Astrocyte of the spinal cord (primary cell): ENCODE results near the gene RALGPS1.

Source experiments
- DNase-seq: peaks from one replicate; pipeline ENCODE4 v3.0.0; 2011; ENCODE audit warnings: low read depth, low spot score
- H3K4me3 ChIP-seq: 2 replicates; pipeline ENCODE4 v1.5.1; 2011; ENCODE audit warnings: low read depth, mild to moderate bottlenecking, low read length, moderate library complexity
- in situ Hi-C: cut with HindIII; loops from 2 replicates; pipeline ENCODE4 v1.10.0; 2017; ENCODE audit warnings: low sequenced_read_pairs
- TF ChIP-seq, protein P1 (sequence below): IDR thresholded peaks from 2 replicates; pipeline ENCODE4 v1.5.1; 2012; ENCODE audit warnings: low read depth, mild to moderate bottlenecking, low read length, inconsistent platforms

RALGPS1 gene

DNA sequence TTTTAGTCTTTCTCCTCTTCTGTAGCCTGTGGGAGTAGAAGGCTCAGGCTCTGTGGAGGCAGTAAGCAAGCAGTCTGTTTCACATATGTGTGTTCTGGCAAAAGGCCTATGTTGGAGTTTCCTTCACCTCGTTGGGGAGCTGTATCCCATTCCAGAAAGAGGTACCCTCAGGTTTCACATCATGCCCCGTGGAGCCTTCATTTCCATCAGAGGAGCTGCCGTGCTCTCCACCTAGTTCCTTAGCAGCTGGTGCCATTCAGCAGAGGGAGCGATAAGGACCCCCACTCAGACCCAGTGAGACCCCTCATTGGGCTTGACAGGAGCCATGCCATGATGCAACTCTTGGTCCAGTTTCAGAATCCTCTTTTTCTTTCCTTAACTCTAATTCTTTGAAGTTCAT, 258.5 kb downstream of the RALGPS1 start:
- DNase-seq, result no peak
- in situ Hi-C loops, result no loop called here
- no peak overlapping the region for H3K4me3 ChIP-seq
- TF ChIP-seq, protein P1, sequence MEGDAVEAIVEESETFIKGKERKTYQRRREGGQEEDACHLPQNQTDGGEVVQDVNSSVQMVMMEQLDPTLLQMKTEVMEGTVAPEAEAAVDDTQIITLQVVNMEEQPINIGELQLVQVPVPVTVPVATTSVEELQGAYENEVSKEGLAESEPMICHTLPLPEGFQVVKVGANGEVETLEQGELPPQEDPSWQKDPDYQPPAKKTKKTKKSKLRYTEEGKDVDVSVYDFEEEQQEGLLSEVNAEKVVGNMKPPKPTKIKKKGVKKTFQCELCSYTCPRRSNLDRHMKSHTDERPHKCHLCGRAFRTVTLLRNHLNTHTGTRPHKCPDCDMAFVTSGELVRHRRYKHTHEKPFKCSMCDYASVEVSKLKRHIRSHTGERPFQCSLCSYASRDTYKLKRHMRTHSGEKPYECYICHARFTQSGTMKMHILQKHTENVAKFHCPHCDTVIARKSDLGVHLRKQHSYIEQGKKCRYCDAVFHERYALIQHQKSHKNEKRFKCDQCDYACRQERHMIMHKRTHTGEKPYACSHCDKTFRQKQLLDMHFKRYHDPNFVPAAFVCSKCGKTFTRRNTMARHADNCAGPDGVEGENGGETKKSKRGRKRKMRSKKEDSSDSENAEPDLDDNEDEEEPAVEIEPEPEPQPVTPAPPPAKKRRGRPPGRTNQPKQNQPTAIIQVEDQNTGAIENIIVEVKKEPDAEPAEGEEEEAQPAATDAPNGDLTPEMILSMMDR, result no peak

DNA sequence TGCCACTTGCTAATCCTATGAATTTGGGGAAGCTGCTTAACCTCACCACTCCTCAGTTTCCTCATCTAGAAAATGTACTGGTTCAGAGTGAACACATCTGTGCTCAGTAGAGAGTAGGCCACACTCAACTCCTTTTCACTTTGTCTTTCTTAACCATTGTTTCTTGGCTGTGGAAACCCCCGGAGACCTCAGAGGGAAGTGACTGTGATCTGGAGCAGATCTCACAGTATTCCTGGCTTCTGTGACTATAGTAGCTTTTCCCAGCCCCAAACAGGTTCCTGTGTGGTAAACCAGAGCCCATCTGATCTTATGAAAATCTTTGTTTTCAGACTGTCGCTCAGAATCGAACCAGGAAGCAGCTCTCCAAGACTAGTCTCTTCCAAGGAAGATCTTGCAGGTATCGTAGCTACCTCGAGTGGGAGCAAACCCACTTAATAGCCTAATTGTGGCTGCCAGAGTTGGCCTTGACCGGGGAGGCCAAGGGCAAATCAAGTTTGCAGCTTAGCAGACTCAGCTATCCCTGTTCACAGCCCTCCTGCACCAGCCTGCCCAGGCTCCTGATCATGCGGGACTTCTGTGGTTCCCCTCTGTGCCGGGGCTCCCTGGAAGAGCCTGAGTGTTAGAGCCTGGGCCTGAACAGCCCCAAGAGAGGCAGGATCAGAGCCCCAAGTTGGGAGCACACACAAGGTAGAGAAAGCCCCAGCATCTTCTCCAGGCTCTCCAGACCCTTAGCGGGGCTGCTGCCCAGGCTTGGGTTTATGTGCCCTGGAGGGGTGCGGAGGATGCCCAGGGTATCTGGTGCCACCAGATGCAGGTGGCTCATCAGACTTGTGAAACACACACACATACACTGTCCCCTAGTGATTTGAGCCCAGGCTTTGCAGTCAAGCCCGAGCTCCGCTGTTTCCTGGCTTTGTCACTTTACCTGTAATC, 260.1 kb downstream of the RALGPS1 start:
- no peak for DNase-seq
- in situ Hi-C loops, result no loop called here
- H3K4me3 ChIP-seq, result no peak overlapping the region
- TF ChIP-seq, protein P1, result no peak

DNA sequence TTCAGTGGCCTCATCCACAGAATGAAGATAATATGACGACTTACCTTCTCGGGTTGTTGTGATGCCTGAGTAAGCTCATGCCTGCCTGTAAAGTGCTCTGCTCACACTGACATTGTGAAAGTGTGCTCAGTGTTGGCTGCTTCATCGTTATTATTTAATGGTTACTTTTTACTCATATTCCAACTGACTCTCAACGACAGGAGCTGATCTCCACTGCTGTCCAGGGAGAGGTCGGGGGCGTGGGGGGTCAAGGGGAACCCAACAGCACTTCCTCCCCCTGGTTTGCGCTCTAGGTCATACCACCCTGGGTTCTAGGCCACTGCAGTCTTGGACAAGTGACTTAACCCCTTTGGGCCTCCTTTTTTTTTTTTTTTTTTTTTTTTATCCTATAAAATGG, 260.7 kb downstream of the RALGPS1 start:
- TF ChIP-seq, protein P1, result no peak
- no peak overlapping the region for H3K4me3 ChIP-seq
- no peak for DNase-seq
- in situ Hi-C loops, result no loop called here

DNA sequence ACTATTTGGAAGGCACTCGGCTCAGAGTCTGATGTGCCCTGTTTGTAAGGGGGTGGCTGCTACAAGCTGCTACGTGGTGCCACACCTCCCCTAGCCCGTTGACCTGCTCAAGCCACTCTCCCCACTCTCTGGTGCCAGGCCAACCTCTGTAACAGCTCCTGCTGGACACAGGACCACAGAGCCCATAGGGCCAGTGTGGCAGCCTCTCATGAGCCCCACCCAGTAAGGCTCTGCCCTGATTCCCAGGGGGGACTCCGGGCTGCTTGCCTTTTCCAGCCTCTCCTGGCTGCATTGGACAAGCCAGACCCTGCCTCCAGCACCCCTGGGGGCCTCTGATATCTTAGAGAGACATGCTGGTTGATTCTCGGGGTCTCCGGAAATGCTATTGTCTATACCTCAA, 261.2 kb downstream of the RALGPS1 start:
- TF ChIP-seq, protein P1, result no peak
- in situ Hi-C loops, result no loop called here
- DNase-seq, result no peak
- H3K4me3 ChIP-seq, result no peak overlapping the region

DNA sequence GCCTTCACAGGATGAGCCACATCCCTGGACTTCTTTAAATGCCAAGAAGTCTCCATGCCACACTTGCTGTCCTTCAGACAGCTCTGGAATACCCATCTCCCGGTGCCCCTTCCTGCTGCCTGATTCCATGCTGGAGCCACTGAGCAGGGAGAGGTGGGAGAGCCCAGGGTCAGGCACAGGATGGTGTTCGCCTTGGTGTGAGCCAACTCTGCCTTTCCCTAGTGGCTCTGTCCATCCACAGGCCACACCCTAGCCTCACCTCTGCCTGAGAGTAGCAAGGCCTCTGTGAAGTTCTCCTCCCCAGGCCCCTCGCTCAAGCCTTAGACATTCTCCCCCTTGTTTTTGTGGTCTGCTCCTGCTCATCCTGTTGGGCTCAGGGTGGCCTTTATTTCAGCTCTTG, 262.0 kb downstream of the RALGPS1 start:
- in situ Hi-C loops, result no loop called here
- H3K4me3 ChIP-seq, result no peak overlapping the region
- TF ChIP-seq, protein P1, result no peak
- DNase-seq, result no peak

DNA sequence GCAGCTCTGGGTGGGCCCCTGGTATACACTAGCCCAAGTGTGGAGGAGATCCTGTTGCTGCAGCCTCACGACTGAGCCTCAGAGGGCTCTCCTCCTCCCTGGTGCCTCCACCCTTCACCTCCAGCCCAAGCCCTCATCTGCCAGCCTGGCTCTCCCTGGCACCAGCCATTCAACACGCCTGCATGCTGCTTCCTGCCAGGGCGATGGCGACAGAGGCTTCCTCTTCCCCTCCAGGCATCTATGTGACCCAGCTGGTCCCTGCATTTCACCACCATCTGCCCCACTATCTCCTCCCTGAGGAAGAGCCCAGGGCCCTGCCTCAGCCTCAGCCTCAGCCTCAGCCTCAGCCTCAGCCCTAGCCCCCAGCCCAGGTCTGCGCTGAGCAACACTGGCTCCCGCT, 262.6 kb downstream of the RALGPS1 start:
- in situ Hi-C loops, result no loop called here
- TF ChIP-seq, protein P1, result no peak
- DNase-seq, result no peak
- H3K4me3 ChIP-seq, result no peak overlapping the region
